Measurements from ENCODE around the gene RNF26. TPM values are rescaled to one million over a fixed set of nuclear protein-coding genes. Genes with fewer than 3 reads are reported as not detected.

Gene RNF26
- total RNA-seq, 3 donors from 2014 or later = 20.7 to 24.7 (median 23.7) TPM

DNA sequence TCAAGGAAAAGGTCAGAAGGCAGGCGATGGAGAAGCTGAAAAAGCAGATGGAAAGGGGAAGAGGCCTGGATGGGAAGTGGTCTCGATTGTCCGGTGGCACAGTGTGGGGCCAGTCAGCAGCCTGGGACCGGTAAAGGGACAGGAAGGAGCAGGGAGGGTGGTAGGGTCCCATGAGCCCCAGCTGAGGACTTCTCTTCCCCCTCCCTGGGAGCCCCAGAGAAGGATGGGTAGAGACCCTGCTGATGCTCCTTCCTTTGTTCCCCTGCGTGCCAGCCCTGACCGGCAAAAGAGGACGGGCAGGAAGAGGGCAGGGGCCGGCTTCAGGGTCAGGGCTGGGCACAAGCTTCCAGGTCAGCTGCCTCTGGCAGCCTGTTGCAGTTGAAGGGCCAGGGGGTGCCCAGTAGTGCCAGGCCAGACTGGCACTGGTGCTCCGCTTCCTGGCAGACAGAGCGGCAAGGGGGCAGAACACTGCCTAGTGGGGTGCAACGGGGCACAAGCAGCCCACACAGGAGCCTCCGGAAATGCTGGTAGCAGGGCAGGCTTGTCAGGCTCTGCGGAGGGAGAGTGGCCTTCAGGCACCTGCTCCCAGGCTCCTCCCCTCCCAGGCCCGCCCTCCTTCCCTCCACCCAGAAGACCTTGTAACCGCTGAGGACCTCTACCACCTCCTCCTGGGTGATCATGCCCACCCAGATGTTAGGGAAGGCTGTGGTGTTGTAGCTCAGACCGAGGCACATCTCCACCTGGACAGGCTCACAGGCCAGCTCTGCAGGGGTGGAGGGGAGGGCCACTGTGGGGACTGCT is 7.1 kb downstream of the RNF26 start:
- Histone ChIP-seq H3K4me3 (no peak overlapping the region), H3K9me3 (no peaks in the 10 kb centered on the region), H3K36me3 (ENCODE audit: low read depth) (no peaks in the 10 kb centered on the region), H3K4me1 (ENCODE audit: low read depth) (peaks cover 21% of the 10 kb centered on the region)
- intact Hi-C loops (cut with DNase I, micrococcal nuclease) = no loop called here
- ATAC-seq = no peak
- DNase-seq = no peak
- TF ChIP-seq, protein P1, sequence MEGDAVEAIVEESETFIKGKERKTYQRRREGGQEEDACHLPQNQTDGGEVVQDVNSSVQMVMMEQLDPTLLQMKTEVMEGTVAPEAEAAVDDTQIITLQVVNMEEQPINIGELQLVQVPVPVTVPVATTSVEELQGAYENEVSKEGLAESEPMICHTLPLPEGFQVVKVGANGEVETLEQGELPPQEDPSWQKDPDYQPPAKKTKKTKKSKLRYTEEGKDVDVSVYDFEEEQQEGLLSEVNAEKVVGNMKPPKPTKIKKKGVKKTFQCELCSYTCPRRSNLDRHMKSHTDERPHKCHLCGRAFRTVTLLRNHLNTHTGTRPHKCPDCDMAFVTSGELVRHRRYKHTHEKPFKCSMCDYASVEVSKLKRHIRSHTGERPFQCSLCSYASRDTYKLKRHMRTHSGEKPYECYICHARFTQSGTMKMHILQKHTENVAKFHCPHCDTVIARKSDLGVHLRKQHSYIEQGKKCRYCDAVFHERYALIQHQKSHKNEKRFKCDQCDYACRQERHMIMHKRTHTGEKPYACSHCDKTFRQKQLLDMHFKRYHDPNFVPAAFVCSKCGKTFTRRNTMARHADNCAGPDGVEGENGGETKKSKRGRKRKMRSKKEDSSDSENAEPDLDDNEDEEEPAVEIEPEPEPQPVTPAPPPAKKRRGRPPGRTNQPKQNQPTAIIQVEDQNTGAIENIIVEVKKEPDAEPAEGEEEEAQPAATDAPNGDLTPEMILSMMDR (IDR thresholded peaks at IDR 0.05) = no peak

DNA sequence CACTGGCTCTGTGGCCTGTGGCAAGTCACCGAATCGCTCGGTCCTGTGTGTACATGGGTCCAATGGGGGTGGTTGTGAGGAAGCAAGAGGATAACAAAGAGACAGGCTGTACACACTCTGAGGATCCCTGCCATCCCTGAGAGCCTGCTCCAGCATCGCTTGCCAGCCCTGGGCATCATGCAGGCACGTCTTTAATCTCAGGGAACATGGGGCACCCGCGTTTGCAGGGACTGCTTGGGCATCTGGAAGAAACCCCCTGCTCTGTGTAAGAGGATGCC is 7.6 kb downstream of the RNF26 start:
- Histone ChIP-seq H3K9me3 (no peaks in the 10 kb centered on the region), H3K4me1 (ENCODE audit: low read depth) (peaks cover 21% of the 10 kb centered on the region), H3K4me3 (no peak overlapping the region), H3K36me3 (ENCODE audit: low read depth) (no peaks in the 10 kb centered on the region)
- ATAC-seq = no peak
- intact Hi-C loops (cut with DNase I, micrococcal nuclease) = no loop called here
- no peak for DNase-seq
- TF ChIP-seq, protein P1 (IDR thresholded peaks at IDR 0.05) = no peak

DNA sequence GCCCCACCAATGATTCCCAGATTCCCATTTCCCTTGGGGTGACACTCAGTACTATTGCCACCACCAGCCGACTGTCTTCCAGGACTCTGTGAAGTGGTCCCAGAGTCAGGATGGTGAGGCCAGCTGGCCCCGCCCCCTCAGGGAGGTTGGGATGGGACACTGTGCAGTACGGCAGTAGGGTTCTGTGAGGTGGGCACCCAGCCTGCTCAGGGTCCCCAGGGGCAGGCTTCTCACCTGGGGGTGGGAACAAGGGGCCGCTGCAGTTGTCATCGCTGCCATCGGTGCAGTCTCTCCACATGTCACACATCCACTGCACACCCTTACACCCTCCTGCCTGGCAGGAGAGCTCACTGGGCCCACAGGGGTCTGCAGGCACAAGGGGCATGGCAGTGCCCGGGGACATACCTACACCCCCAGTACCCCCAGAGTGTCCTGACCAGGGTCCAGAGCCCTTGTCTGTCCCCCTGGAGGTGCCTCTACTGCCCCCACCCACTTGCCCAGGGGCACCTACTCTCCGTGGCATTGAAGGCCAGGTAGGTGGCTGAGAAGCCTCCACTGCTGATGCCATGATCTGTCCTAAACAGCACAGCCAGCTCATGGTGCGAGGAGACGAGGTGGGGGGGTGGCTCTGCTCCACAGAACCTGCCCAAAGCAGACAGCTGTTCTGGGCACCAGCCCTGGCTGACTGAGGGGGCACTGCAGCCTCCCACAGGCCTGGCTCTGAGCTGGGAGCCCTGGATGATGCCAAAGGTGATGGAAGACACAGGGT is 8.2 kb downstream of the RNF26 start:
- H3K36me3 ChIP-seq (ENCODE audit: low read depth) = no peaks in the 10 kb centered on the region
- H3K4me3 ChIP-seq = no peak overlapping the region
- peaks cover 21% of the 10 kb centered on the region for H3K4me1 ChIP-seq (ENCODE audit: low read depth)
- H3K9me3 ChIP-seq = no peaks in the 10 kb centered on the region
- ATAC-seq (no peak), DNase-seq (no peak)
- TF ChIP-seq, protein P1 (IDR thresholded peaks at IDR 0.05) = no peak
- intact Hi-C loops (cut with DNase I, micrococcal nuclease) = no loop called here

DNA sequence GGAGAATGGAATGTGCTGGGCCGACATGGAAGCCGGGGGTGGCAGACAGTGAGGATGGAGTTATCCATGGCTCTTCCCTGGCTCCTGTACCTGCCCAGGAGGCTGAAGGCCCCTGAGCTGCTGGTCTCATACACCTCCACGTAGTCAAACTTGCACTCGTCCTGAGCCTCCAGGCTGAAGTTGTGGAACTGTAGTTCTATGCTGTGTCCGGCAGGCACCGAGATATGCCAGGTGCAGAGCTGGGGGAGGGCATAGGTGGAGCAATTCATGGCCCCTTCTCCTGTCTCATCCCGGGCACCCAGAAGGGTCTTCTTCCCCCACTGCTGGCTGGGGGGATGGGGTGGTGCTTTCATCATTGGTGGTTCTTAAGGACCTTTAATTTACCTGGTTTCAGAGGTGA is 9.4 kb downstream of the RNF26 start:
- Histone ChIP-seq H3K9me3 (no peaks in the 10 kb centered on the region), H3K4me3 (no peak overlapping the region), H3K36me3 (ENCODE audit: low read depth) (no peaks in the 10 kb centered on the region), H3K4me1 (ENCODE audit: low read depth) (peaks cover 21% of the 10 kb centered on the region)
- ATAC-seq (no peak), DNase-seq (no peak)
- intact Hi-C loops (cut with DNase I, micrococcal nuclease) = no loop called here
- TF ChIP-seq, protein P1 (IDR thresholded peaks at IDR 0.05) = no peak

DNA sequence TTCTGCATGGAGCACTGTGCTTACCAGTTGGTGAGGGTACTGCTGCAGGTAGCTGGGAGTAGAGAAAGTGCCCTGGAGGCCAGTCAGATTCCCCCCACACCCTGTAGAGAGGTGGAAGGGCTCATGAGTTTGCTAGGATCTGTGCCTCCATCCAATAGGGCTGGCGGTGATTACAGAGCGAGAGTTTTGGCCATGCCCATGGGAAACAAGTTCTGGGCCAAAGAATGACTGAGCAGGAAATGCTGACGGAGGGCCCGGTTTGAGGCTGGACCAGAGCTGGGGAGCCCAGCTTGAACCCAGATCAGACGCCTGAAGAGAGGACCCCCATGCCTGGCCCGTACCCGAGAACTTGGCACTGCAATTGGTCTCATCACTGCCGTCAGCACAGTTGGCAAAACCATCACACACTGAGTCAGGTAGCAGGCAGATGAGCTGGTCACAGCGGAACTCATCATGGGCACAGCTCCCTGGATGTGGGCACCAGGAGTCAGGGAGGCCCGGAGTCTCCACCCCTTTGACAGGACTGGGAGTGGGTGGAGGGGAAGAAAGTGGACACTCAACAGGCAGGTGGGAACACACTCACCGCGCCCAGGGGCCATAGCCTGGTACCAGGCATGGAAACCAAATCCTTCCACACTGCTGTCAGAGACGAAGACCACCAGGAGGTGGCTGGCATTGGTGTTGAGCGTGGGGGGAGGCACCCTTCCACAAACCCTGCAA is 10.1 kb downstream of the RNF26 start:
- H3K4me3 ChIP-seq = no peak overlapping the region
- H3K9me3 ChIP-seq = no peaks in the 10 kb centered on the region
- no peak for DNase-seq
- intact Hi-C loops (cut with DNase I, micrococcal nuclease) = no loop called here
- no peak for ATAC-seq
- no peaks in the 10 kb centered on the region for H3K36me3 ChIP-seq (ENCODE audit: low read depth)
- H3K4me1 ChIP-seq (ENCODE audit: low read depth) = peaks cover 21% of the 10 kb centered on the region
- TF ChIP-seq, protein P1 (IDR thresholded peaks at IDR 0.05) = no peak
